22Rv1 (cell line): Measurements from ENCODE around the gene IL1RL1.

Experiments used
- H3K27ac ChIP-seq: fragments of 450-650 bp; 2 replicates; pipeline ENCODE4 v1.5.1; 2017
- CTCF ChIP-seq: fragments of 450-650 bp; IDR thresholded peaks from 2 replicates; pipeline ENCODE4 v1.5.1; 2017; ENCODE audit warnings: mild to moderate bottlenecking
- ZFX ChIP-seq: fragments of 450-650 bp; IDR thresholded peaks from 2 replicates; pipeline ENCODE4 v1.6.1; 2017; ENCODE audit warnings: antibody characterized with exemption, borderline replicate concordance

Gene IL1RL1

GRCh38 chr2:102358496-102358895, 47.1 kb downstream of the IL1RL1 start:
- H3K27ac ChIP-seq: no peak overlapping the region
- no peak for TF ChIP-seq ZFX
- TF ChIP-seq CTCF: no peak

- H3K27ac ChIP-seq: no peak overlapping the region
- TF ChIP-seq ZFX (no peak), CTCF (no peak)
These were observed 48.2 kb downstream of the IL1RL1 start for GRCh38 chr2:102359527-102359926.

GRCh38 chr2:102361632-102362241, 50.4 kb downstream of the IL1RL1 start:
- no peak overlapping the region for H3K27ac ChIP-seq
- TF ChIP-seq ZFX (no peak), CTCF (no peak)

DNA sequence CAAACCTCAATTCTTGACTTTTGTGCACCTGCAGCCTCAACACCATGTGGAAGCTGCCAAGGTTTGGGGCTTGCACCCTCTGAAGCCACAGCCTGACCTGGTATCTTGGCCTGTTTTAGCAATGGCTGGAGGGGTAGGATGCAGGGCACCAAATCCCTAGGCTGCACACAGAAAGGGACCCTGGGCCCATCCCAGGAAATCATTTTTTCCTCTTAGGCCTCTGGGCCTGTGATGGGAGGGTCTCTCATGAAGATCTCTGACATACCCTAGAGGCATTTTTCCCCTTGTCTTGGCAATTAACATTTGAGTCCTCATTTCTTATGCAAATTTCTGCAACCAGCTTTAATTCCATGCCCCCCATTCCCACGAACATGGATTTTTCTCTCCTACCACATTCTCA, 54.4 kb downstream of the IL1RL1 start:
- H3K27ac ChIP-seq: no peak overlapping the region
- no peak for TF ChIP-seq ZFX
- TF ChIP-seq CTCF: no peak

DNA sequence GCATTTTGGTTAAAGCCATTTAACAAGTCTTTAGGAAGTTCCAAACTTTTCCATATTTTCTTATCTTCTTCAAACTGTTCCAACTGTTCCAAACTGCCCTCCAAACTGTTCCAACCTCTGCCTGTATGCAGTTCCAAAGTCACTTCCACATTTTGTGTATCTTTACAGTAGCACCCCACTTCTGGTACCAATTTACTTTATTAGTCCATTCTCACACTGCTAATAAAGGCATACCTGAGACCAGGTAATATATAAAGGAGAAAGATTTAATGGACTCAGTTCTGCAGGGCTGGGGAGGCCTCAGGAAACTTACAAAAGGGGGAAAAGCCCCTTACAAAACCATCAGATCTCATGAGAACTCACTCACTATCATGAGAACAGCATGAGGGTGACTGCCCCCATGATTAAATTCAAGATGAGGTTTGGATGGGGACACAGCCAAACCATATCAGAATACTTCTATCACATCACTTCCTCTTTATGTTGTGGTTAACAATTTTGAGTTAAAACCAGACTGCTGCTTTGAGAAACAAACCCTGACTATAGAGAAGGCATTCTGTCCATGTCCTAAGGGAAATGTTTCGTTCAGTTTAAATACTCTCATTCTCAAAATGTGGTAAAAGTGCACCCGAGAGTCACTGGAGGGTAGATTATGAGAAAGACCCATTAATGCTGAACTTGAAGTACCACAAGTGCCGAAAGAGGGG, 55.2 kb downstream of the IL1RL1 start:
- TF ChIP-seq ZFX: no peak
- no peak for TF ChIP-seq CTCF
- H3K27ac ChIP-seq: no peak overlapping the region

- no peak for TF ChIP-seq ZFX
- no peak for TF ChIP-seq CTCF
- H3K27ac ChIP-seq: no peak overlapping the region
These were observed 56.1 kb downstream of the IL1RL1 start for GRCh38 chr2:102367331-102367971.

DNA sequence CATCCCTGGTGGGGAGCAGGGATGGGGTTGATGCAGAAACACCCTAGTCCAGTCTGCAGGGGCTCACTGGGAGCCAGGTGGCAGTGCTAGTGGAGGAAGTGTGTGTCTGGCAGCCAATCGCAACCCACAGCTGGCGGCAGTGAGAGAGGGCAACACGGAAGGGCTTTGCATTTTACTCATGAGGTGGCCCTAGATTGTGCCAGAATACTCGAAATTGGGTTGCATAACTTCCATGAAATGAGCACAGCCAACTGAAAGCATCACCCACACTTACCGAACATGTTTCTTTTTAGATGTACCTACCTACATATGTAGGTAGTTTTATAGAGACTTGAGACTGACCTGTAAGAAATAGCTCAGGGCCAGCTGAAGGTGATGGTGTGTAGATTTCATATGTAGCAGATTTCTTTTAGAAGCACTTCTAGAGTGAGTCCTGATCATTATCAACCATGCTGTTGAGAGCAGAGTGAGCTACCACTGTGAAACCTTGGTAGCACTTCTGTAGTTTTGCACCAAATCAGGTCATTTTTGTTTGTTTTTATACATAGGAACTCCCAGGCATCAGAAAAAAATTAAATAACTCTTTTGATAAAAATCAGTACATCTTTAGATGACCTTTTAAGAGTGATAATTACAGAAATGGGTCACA, 57.2 kb downstream of the IL1RL1 start:
- no peak overlapping the region for H3K27ac ChIP-seq

More for the DNA sequence above, 57.2 kb downstream of the IL1RL1 start:
- no peak for TF ChIP-seq CTCF
